Frontal cortex (tissue), 4 donors: ENCODE results near the gene VPS33B. TPM values are rescaled to one million over a fixed set of nuclear protein-coding genes. Genes with fewer than 3 reads are reported as not detected.
"Not testable (repeated sequence)": the region's sequence is repeated elsewhere in the genome, so short reads cannot be mapped to it uniquely, and the experiment has no call there.

Source experiments
- DNase-seq, 2 donors: peaks; one replicate each; pipeline ENCODE4 v3.0.0; 2012; ENCODE audit warnings: low spot score in 2 of 2
- FAIRE-seq: peaks from 2 replicates; lab custom pipeline; 2012; peaks lifted over from hg19 to GRCh38; lab: Jason Lieb, UNC
- total RNA-seq: library from RNA; depleted of rRNA; stranded (reverse); fragments of >200 nt; gene quantifications from one replicate; pipeline ENCODE4 v1.2.3, GENCODE V29; 2014
- donor health status: control.
- donor health status: control.
- donor health status: control.

VPS33B gene
- 15.5 TPM for total RNA-seq

DNA sequence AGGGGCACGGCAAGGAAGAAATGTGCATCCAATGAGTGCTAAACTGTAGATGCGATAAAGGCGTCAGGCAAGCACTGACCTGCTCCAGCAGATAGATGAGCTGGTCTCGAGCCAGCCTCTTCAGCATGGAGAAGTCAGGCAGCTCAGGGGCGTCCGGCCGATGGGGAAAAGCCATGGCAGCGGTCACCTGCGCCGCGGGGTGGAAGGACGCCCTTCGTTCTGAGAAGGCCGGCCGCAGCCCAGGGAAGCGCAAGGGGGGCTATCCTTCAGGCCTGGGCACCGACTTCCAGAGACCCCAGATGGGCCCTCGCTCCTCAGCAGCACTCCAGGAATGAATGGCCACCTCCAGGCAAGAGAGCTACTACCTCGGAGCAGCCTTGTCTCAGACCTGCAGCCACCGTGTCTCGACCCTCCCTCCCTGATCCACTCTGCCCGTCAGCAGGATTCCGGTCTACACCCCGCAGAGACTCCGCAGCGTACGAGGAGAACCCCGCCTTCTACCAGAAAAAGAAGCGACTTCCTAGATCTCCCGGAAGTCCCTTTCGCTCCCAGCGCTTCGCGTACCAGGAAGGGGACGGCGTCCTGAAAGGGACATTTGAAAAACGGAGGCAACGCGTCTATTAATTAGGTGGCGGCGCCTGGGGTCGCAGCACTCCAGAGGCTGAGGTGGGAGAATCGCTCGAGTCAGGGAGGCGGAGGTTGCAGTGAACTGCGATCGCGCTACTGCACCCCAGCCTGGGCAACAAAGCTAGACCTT, at the start of gene VPS33B:
TSS of gene VPS33B (minus strand) at position 520 of the 757 bp plus-strand sequence. CDS start at position 175, 345 bp downstream.
- FAIRE-seq (no peak), DNase-seq (peak; percentile 71 to 76)

DNA sequence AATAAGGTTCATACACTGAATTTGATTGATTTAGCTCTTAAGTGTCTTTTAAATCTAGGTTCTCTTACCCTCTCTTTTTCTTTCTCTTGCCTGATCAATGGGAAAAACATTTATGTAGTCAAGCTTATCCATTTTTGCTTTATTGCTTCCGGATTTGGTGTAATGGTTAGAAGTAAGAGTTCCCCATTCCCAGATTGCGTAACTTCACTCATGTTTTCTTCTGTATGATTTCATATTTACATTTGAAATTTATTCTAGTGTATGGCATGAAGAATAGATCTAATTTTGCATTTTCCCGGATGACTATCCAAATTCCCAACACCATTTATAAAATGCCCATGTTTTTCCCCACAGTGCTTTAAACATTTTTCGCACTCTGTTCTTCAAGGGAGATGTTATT, 49.8 kb upstream of the VPS33B start:
- FAIRE-seq (no peak), DNase-seq (no peak)

DNA sequence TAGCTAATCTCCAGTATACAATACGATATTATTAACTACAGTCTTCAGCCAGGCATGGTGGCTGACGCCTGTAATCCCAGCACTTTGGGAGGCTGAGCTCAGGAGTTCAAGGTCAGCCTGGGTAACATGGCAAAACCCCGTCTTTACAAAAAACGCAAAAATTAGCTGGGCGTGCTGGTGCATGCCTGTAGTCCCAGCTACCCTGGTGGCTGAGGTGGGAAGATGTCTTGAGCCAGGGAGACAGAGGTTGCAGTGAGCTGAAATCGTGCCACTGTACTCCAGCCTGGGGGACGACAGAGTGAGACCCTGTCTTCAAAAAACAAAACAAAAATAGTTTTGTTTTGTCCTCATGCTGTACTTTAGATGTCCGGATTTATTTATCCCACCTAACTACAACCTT, 48.5 kb upstream of the VPS33B start:
- DNase-seq: no peak

DNA sequence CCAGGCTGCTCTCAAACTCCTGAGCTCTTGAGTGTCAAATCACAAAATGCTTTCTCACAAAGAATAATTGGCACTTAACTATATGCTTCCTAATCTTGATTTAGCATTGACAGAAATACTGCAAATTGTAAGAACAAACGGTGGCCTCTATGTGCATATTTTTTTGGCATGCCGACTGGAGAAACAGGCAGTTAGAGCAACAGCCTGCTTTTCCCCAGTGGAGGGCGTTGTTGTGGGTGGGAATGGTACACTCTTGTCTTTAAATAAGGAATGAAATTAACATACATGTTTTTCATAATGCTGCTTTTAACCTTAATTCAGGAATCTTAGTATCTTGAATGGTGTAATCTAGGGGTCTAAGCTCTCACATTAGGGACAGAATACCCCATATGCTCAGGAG, 46.6 kb upstream of the VPS33B start:
- FAIRE-seq: no peak

More for the DNA sequence above, 48.5 kb upstream of the VPS33B start:
- FAIRE-seq: no peak

DNA sequence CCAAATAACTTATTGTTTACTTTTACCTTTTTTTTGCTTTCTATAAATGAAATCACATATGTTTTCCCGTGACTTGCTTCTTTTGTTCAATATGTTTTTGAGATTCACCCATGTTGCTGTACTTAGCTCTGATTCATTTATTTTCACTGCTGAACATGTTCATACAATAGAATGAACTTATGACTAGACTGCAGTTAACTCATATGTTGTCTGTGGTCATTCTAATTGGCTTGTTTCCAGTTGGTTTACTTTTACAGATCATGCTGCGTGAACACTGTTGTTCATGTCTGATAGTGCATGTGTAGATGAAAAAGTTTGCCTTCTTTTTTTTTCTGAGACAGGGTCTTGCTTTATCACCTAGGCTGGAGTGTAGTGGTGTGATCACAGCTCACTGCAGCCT, 46.0 kb upstream of the VPS33B start:
- DNase-seq (no peak), FAIRE-seq (no peak)

More for the DNA sequence above, 46.6 kb upstream of the VPS33B start:
- DNase-seq: no peak

DNA sequence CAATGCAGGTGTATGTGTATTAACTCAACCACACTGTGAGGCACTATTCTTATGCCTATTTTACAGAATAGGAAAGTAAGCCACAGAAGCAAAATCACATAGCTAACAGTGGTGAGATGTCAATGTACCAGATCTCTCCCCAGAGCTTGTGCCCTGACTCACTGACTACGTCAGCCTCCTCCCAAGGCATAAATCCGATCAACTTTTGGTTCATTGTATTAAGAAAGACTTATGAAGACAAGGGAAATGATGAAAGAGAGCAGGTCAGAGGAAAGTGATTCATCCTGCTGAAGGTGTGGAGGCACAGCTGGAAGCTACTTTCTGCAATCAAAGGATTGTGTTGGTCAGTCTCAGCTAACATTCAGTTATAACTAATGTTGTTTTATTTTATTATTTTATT, 44.6 kb upstream of the VPS33B start:
- FAIRE-seq: no peak
- DNase-seq: no peak

DNA sequence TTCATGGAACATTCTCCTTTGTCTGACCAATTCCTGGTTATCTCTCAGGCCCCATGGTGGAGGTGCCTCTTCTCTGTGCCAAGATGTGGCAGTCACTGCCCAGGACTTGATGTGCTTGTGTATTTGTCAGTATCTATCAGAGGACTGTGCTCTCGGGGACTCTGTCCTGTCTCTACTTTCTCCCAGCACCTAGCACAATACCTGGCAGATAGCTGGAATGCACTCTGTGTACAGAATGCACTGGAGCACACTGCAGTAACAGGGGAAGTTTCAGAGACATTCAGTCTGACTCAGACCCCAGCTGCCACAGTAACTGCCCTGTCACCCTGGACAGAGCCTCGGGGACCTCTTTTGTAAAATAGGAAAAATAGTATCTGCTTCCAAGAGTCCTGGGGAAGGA, 43.1 kb upstream of the VPS33B start:
- FAIRE-seq (no peak), DNase-seq (no peak)

DNA sequence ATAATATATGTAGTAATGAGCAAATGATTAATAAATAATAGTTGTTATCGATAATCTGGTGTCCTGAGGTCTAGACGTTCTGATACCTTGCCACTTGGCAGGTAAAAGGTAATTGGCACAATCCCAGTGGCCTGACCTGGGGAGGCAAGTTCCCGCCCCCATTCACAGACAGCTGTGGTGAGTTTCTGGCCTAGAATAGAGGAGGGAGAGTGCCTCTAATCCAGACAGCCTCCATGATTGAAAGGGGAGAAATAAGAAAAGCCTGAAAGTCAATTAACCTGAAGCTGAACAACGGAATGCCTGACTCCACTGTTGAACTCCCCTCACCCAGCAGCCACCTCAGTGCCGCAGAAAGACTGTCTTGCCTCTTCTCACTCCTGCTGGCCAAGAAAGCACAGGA, 39.6 kb upstream of the VPS33B start:
- DNase-seq (no peak), FAIRE-seq (no peak)

DNA sequence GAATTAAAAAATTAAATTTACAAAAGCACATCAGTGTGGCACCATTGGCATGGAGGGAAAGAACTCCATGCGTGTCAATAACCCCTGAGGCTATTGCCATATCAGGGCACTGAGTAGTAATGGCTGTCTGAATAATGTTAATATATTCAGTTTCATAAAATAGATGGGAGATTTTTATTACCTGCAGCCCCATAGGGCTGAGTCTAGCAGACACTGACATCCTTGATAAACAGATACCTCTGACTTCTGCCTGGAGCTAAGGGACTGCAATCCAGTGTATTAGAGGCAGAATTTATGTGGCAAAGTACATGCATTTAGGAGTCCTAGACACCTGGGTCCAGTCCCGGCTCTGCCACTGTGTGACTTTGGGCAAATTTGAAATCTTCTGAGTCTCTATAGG, 38.8 kb upstream of the VPS33B start:
- DNase-seq: no peak
- FAIRE-seq: no peak

DNA sequence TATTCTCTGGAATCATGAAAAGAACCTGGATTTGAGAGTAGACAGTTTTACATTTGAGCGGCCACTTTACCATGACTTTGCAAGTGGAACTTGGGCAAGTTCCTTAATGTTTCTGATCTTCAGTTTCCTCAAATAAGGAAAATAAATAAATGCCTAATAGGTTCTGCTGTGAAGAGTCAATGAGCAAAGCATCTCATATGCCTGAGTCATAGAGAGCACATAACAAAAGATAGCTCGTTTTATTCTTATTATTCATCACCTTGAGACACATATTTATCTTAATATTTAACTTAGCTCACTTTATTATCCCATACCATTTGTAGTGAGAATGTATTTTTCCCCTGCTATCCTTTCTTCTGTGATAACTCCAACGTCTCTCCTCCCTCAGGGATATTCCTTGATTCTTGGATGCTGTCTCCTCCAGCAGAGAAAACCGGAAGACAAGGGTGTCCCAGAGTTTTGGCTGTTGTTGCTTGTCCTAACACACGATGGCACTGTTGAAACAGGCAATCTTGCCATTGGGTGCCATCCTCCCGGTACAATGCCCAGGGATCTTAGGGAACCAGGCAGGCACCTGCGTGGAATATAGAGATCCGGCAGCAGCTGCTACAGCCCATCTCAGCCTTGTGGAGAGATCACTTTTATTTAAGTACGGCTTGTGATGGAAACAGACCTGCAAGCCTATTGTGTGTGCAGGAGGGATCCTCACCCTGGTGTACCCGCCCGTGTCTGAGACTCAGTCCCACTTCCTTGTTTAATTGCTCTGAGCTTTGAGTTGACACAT, 33.3 kb upstream of the VPS33B start:
- FAIRE-seq (no peak), DNase-seq (peak; percentile 65)

DNA sequence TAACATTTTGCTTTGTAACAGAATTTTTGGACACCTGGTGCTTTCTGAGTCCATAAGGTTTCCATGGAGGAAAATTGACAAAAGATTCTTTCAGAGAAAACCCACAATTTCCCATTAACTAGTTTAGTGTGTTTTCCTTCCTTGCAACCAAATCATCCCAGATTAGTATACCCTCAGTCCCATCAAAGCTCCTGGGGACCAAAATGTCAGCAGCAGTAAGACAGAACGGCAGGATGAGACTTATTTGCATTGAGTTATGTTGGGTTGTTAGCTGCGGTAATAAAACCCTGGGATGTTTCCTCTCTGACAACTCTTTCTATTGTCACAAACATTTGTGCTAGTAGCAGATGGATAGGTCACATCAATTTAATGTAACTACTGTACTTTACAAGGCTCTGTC, 32.4 kb upstream of the VPS33B start:
- FAIRE-seq: no peak
- no peak for DNase-seq

DNA sequence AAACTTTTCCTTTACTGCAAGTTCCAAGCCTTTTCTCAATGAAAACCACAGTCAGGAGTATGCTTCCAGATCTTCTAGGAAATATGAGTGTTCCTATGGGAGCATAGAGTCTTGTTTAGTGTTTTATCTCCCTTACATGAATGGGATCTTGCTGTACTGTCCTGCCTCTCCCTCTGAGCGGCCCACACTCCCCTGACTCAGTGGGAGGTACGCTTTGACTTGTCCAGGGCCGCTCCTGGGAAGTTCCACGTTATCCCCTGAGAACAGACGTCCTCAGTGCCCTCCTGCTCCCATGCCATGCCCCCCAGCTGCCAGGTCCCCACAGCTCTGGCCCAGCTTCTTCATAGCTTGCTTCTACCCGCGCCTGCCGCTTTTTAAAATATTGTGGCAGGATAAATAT, 28.9 kb upstream of the VPS33B start:
- FAIRE-seq (no peak), DNase-seq (no peak)

DNA sequence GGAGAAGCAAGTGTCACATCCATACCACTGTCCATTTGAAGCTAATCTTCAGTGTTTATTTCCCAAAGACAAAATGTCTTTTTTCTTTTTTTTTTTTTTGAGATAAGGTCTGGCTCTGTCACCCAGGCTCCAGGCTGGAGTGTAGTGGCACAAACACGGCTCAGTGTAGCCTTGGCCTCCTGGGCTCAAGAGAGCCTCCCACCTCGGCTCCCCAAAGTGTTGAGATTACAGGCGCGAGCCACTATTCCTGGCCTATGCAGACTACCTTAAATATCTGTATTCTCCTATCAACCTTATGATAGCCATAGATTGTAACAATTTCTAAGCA, 27.7 kb upstream of the VPS33B start:
- FAIRE-seq (no peak), DNase-seq (no peak)

DNA sequence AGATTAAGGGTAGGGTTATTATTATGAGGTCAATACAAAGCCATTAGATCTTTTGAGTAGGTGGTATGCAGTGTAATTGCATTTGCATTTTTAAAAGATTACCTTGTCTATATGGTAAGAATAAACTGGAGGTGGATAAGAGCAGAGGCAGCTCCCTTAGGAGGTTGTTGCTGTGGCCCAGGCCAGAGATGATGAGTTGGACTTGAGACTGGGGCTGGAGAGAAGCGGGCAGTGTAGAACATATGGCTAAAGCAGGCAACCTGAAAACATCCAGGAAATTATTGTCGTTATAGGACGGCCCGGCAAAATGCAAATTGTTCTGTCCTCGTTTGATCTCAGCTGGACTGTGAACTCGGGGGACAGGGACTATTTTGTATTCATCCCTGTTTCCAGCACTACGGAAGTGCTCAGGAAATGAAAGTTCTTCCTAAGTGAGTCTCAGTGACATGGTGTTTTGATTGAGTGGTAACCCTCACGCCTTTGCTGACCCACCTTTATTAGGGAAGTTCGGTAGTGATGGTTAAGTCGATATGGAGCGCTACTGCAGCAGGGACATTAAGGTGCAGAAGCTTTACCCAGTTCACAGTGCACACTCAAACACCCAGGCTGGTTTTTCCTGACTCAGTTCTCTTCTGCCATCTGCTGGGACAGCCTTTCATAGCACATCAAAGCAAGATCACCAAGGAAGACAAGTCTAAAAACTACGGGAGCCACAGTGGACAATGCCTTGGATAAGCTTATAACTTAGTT, 27.2 kb upstream of the VPS33B start:
- DNase-seq (peak; percentile 58 to 64), FAIRE-seq (no peak)

DNA sequence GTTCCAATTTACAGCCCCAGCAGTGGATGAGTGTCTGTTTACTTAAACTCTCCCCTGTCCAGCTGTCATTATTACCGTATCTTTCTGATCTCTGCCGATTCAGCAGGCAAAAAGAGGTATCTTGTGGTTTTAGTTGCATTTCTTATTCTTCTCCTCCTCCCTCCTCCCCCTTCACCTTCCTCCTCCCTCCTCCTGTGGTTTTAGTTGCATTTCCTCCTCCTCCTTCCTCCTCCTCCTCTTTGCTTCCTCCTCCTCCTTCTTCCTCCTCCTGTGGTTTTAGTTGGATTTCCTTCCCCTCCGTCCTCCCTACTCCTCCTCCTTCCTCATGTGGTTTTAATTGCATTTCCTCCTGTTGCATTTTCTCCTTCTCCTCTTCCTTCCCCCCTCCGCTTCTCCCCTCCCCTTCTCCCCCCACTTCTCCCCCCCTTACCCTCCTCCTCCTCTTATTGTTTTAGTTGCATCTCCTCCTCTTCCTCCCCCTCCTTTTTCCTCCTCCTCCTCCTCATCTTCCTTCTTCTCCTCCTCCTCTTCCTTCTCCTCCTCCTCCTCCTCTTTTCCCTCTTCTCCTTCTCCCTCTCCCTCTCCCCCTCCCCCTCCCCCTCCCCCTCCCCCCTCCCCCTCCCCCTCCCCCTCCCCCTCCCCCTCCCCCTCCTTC, 25.3 kb upstream of the VPS33B start:
- DNase-seq: no peak
- no peak for FAIRE-seq

DNA sequence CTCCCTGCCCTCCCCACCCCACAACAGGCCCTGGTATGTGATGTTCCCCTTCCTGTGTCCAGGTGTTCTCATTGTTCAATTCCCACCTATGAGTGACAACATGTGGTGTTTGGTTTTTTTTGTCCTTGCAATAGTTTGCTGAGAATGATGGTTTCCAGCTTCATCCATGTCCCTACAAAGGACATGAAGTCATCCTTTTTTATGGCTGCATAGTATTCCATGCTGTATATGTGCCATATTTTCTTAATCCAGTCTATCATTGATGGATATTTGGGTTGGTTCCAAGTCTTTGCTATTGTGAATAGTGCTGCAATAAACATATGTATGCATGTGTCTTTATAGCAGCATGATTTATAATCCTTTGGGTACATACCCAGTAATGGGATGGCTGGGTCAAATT, 23.7 kb upstream of the VPS33B start:
- DNase-seq, FAIRE-seq: not testable (repeated sequence)

DNA sequence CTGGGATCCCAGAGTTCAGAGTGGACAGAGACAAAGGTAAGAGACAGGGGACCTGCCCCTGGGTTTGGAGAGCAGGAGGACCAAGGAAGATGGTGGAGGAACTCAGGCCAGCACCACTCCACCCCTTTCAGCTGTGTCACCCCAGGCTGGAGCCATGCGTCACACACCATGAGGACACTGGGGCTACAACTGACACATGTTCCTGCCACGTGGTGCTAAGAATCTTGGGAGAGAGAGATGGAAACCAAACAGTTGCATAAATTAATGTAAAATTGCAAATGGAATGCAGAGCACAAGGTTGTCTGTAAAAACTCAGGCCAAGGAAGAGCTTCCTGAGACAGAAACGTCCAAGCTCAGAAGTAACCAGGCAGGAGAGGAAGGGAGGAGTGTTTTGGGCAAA, 22.7 kb upstream of the VPS33B start:
- FAIRE-seq (no peak), DNase-seq (no peak)

DNA sequence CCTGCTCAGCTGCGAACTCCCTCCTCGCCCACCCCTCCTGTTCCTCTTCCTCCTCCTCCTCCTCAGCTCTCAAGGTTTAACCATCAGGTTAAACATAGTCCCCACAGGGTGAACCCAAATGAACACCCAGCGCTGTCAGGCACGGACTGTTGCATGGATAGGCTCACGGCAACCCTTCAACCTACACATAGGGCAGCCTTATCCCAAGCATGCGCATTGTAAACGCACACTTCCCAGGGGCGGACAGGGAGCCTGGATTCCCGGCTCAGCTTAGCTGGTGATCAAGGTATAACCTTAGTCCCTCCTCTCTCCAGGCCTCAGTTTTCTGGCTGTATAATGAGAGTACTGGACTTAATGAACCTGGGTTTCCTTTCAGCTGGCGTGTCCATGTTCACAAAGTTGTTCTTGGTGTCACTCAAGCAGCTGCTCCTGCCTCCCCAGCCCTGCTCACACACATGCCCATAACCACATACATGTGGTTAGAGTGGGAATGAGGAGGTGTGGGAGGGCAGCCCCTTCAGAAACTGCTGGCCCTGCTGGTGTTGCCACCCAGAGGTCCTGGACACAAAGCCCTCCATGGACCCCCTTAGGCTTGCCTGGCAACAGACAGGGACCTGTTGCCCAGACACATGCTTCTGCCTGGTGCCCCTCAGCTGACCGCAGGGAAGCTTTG, 20.9 kb upstream of the VPS33B start:
- FAIRE-seq (no peak), DNase-seq (no peak)

DNA sequence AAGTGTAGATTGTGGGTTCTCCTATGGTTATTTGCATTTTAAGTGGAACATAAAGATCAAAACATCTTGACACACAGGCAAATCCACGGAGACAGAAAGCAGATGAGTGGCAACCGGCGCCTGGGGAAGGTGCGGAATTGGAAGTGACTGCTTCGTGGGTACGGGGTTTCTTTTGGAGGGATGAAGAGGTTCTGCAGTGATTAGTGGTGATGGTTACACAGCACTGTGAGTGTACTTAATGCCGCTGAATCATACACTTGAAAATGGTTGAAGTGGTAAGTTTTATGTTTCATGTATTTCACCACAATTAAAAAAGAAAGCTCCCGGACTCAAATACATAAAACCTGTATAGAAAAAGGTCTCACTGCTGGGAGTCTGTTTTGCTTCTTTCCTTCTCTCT, 18.5 kb upstream of the VPS33B start:
- FAIRE-seq: no peak

DNA sequence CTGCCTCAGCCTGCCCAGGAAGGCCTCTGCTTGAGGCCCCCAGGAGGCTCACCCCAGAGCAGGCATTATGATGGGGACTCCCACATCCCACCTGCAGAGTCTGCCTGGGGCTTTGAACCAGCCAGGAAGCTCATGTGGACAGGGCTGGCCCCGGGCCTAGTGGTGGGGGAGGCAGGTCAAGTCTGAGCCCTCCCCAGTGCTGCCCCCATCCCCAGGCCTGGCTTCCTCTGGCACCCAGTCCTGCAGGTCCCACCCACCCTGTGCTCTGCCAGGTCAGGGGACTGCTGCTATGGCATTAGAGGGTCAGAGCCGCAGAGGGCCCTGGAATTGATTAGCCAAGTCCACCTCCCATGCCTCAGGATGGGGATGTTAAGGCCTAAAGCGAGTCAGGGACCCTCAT, 17.6 kb upstream of the VPS33B start:
- FAIRE-seq (no peak), DNase-seq (no peak)

More for the DNA sequence above, 18.5 kb upstream of the VPS33B start:
- no peak for DNase-seq
